Measurements from ENCODE around the gene VIP. TPM values are rescaled to one million over a fixed set of nuclear protein-coding genes. Genes with fewer than 3 reads are reported as not detected.

VIP gene
- total and polyA plus RNA-seq, 2 of the 13 experiments (the other 11 are each of a cell fraction or from before 2014, with no cell fraction given): not detected

- TF ChIP-seq HMGXB4 (CRISPR knock-in tag; IDR thresholded peaks at IDR 0.05; ENCODE audit: borderline replicate concordance in 1 of 2, low read depth in 1 of 2) (no peak), ZNF232 (CRISPR knock-in tag; IDR thresholded peaks at IDR 0.05; ENCODE audit: borderline replicate concordance) (no peak)
Observed at GRCh38 chr6:152745509-152746171, 5.0 kb upstream of the VIP start (continued).

DNA sequence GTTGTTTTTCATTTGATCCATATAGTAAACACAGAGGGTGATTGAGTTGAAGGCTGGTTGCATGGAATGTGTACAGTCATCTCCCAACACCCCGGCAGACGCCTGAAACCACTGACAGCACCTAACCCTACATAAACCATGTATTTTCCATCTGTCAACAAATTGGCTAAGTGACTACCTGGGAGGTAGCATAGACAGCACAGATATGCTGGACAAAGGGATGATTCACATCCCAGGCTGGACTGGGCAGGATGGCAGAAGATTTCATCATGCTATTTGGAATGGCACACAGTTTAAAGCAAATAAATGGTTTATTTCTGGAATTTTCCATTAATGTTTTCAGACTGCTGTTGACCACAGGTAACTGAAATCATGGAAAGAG lies 4.4 kb upstream of the VIP start:
- Histone ChIP-seq H3K36me3 (replicated peaks in 1 of 2; ENCODE audit: control insufficient read depth in 1 of 2, insufficient read depth in 2 of 2, low read length in 2 of 2) (no peaks in the 10 kb centered on the region), H3K9me3 (ENCODE audit: low read length) (no peaks in the 10 kb centered on the region), H3K27me3 (ENCODE audit: control insufficient read depth in 1 of 2, insufficient read depth in 2 of 2, low read length in 2 of 2) (peaks cover 0 to 10% of the 10 kb centered on the region in 2 experiments; a peak in 3 of 5 replicates), H4K20me1 (ENCODE audit: insufficient read depth, low read length) (no peaks in the 10 kb centered on the region), H3K9ac (ENCODE audit: insufficient read depth, low read depth, low read length) (no peak overlapping the region), H3K4me3 (replicated peaks in 1 of 3; ENCODE audit: insufficient read depth in 1 of 3, low read depth in 2 of 3, low read length in 3 of 3) (no peak overlapping the region), H3K4me2 (ENCODE audit: low read depth, low read length) (no peak overlapping the region), H3K4me1 (ENCODE audit: insufficient read depth, low read length) (peaks cover 10% of the 10 kb centered on the region; the same call in 1 of the 2 replicates), H3K27ac (ENCODE audit: extremely low read length, insufficient read depth, low read length) (no peak overlapping the region), H3K79me2 (ENCODE audit: insufficient read depth, low read length) (no peaks in the 10 kb centered on the region), H2AFZ (ENCODE audit: low read length) (no peak overlapping the region)
- POLR2A ChIA-PET: no interaction called here
- FAIRE-seq (no peak), DNase-seq (ENCODE audit: low spot score) (peak; percentile 69), ATAC-seq (peak; percentile 88)
- BruUV-seq (replicated peaks): no TSS peak
- CTCF ChIA-PET (ENCODE audit: low intra/inter-chr PET ratio, low total read pairs): no interaction called here
- intact Hi-C loops (cut with micrococcal nuclease; ENCODE audit: unreplicated experiment) (loop anchor here (10.0 kb wide), 2 partner anchors 119 to 149 kb away; no protein-coding TSS in a partner anchor), in situ Hi-C loops (cut with HindIII; ENCODE audit: extremely low pct_ligation_motif_present, low pct_unique_long_range_greater_than_20kb) (loop anchor here (10.0 kb wide), 1 partner anchor 209 kb away; no protein-coding TSS in a partner anchor)
- WGBS (ENCODE audit: low lambda C conversion rate): 0% methylated on average over 2 of the region's 2 CpGs
- TF ChIP-seq TFE3 (CRISPR knock-in tag; IDR thresholded peaks at IDR 0.05) (no peak), RFXAP (CRISPR knock-in tag; IDR thresholded peaks at IDR 0.05; ENCODE audit: borderline replicate concordance) (no peak), EP300 (IDR thresholded peaks at IDR 0.05; ENCODE audit: low read depth in 2 of 2, low read length in 2 of 2) (peak in 1 of 2 experiments; percentile 47; a peak in 1 of 4 replicates), EP300 (CRISPR knock-in tag; IDR thresholded peaks at IDR 0.05; ENCODE audit: borderline replicate concordance) (peak; percentile 67; the same call in 1 of the 2 replicates), ZNF263 (CRISPR knock-in tag; IDR thresholded peaks at IDR 0.05) (no peak), SOX13 (IDR thresholded peaks at IDR 0.05) (no peak), SOX13 (CRISPR knock-in tag; conservative IDR thresholded peaks at IDR 0.05 in 1 of 2, IDR thresholded peaks at IDR 0.05 in 1 of 2) (peak in 1 of 2 experiments; percentile 65; a peak in 1 of 4 replicates), FOXP1 (IDR thresholded peaks at IDR 0.05) (no peak; the same call in 1 of the 2 replicates), FOXP1 (CRISPR knock-in tag; IDR thresholded peaks at IDR 0.05) (peak; percentile 42; the same call in 1 of the 2 replicates)
- TF ChIP-seq, protein P1, sequence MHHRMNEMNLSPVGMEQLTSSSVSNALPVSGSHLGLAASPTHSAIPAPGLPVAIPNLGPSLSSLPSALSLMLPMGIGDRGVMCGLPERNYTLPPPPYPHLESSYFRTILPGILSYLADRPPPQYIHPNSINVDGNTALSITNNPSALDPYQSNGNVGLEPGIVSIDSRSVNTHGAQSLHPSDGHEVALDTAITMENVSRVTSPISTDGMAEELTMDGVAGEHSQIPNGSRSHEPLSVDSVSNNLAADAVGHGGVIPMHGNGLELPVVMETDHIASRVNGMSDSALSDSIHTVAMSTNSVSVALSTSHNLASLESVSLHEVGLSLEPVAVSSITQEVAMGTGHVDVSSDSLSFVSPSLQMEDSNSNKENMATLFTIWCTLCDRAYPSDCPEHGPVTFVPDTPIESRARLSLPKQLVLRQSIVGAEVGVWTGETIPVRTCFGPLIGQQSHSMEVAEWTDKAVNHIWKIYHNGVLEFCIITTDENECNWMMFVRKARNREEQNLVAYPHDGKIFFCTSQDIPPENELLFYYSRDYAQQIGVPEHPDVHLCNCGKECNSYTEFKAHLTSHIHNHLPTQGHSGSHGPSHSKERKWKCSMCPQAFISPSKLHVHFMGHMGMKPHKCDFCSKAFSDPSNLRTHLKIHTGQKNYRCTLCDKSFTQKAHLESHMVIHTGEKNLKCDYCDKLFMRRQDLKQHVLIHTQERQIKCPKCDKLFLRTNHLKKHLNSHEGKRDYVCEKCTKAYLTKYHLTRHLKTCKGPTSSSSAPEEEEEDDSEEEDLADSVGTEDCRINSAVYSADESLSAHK (CRISPR knock-in tag; IDR thresholded peaks at IDR 0.05; ENCODE audit: borderline replicate concordance): no peak
